DMS153 treated with DMSO at 0.1 percent for 48 hours (cell line): ENCODE measurements around the gene WDR91.
"Not testable (repeated sequence)": the region's sequence is repeated elsewhere in the genome, so short reads cannot be mapped to it uniquely, and the experiment has no call there.

Experiments used
- DNase-seq: peaks from one replicate; lab custom pipeline; 2025; ENCODE audit not compliant: unreplicated experiment; lab: John Stamatoyannopoulos, UW

WDR91 gene

DNA sequence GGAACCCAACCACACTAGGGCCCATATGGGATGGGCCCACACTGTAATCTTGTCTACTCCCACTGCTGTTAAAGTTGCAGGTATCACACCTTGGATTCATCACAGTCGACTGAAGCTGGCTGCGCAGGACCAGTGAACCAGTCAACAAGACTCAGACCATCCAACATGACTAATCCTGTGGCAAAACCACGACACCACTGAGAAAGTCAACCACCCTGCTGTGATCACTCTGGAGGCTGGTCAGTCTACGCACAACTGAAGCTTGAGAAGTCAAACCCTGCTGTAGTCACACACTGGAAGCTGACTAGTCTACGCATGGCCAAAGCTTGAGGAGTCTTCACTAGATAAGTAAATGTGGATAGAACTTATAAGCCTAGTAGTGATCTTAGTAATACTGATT lies 31.2 kb downstream of the WDR91 start:
- DNase-seq: no peak

DNA sequence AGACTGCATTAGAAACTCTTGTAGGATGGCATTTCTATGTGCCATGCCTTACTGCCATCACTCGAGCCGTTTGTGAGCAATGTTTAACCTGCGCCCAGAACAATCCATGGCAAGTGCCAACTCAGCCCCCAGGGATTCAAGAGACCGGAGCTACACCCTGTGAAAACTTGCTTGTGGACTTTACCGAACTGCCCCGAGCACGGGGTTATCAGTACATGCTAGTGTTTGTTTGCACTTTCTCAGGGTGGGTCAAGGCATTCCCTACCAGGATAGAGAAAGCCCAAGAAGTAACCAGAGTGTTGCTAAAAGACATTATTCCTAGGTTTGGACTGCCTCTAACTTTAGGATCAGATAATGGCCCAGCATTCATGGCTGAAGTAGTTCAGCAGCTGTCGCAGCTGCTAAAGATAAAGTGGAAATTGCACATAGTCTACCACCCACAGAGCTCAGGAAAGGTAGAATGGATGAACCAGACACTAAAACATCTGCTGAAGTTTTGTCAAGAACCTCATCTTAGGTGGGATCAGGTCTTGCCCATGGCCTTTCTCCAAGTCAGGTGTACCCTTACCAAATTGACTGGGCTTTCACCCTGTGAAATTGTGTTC lies 31.9 kb downstream of the WDR91 start:
- DNase-seq: no peak

DNA sequence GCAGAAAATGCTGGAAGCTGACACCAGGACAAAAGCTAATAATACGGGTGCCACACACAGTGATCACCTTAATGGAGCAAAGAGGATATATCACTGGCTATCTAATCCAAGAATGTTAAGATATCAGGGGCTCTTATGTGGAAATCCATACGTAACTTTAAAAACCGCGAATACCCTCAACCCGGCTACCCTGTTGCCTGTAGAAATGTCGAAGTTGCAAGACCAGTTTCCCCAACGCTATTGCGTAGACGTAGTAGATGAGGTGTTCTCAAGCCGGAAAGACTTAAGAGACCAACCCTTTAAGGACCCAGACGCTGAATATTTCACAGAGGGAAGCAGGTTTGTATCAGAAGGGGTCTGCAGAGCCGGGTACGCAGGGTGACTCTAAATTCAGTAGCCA lies 33.0 kb downstream of the WDR91 start:
- no peak for DNase-seq

DNA sequence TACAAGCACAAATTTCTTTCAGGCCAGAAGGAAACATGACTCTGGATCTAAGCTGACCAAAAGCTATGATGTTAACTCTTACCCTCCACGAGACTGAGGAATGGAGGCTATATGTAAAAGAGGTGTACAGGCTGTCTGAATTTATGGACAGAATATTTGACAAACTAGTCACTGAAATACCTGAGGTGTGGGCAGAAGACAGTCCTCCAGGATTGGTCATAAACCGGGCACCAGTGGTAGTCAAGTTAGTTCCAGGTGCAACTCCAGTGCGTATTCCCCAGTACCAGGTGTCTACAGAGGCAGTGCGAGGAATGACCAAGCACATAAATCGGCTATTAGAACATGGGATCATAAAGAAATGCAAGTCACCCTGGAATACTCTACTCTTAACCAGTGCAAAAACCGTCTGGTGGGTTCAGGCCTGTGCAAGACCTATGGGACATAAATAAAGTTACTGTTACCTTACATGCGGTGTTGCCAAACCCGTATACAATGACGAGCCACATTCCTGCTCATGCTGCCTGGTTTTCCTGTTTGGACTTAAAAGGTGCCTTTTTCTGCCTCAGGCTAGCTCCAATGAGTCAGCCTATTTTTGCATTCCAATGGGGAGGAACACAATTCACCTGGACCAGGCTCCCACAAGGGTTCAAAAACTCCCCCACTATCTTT lies 34.2 kb downstream of the WDR91 start:
- DNase-seq: no peak

DNA sequence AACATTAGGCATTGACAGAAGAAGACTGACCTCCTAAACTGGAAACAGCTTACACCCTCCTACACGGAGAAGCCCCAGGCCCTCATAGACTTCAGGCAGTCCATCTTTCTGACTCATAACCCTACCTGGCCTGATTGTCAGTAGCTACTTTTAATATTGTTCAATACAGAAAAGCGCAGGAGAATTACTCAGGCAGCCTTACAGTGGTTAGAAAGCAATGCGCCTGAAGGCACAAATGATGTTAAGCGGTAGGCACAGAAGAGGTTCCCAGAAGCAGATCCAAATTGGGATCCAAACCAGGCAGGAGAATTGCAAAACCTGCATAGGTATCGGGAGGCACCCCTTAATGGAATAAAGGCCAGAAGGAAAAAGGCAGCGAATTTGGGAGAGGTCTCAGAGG lies 35.4 kb downstream of the WDR91 start:
- no peak for DNase-seq

DNA sequence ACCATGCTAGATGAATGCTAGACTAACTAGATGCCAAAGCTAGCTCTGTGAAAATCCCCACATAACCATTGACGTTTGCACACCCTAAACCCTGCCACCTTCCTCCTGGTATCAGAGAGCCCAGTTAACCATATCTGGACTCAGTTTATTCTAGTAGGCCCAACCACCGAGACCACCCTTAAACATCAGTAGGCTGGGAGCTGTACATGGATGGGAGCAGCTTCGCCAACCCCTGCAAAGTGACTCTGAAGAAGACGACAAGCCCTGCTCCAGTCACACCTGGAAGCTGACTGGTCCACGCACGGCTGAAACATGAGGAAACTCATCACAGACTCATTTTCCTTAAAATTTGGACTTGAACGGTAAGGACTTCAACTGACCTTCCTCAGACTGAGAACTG lies 36.4 kb downstream of the WDR91 start:
- DNase-seq: no peak

DNA sequence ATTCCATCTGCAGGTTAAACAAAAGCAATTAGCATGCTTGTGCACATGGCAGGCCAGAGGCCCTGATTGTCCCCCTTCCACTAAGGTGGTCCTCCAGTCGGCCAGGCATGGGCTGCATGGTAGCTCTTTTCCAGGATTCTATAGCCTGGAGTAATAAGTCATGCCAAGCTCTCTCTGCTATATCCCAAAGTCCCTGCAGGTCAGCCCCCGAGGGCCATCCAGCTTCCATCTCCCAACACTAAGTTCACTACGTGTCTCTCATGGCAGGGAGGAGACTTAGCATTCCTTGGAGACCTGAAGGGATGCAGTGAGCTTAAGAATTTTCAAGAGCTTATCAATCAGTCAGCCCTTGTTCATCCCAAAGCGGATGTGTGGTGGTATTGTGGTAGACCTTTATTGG lies 37.4 kb downstream of the WDR91 start:
- not testable (repeated sequence) for DNase-seq

DNA sequence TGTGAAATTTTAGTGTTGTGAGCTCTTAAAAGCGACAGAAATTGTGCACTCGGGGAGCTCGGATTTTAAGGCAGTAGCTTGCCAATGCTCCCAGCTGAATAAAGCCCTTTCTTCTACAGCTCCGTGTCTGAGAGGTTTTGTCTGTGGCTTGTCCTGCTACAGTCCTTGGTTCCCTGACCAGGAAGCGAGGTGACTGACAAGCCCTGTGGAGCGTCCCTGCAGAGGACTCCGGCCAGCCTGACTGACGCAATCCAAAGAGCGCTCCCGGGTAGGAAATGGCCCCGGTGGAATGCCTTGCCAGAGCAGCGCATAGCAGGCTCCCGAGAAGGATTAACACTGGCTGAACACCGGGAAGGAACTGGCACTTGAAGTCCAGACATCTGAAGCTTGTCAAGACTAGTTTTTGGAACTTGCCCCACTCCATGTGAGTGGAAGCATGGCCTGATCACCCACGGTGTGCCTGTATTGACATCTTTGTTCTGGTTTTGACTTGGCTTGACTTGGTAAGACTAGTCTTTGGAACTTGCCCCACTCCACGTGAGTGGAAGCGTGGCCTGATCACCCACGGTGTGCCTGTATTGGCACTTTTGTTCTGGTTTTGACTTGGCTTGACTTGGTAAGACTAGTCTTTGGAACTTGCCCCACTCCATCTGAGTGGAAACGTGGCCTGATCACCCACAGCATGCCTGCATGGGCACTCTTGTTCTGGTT lies 39.6 kb downstream of the WDR91 start:
- DNase-seq: not testable (repeated sequence)

DNA sequence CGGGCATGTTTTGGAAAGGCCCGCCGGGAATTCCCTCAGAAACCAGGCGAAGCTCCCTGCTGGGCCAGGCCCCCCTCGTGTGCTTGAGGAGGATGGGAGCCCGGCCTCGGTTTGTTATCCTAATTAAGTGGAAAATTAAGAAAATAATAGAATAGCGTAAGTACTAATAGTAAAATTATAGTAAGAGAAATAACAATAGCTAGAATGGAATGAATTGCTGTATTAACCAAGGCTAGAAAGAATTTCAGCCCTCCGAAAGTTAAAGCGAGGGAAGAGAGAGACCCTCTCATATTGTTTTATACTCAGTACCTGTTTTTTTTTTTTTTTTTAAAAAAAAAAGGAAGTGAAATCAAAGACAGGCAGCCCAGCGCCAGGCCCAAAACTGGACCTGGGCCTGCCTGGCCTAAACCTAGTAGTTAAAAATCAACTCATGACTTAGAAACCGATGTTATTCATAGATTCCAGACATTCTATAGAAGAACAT lies 40.3 kb downstream of the WDR91 start:
- DNase-seq: not testable (repeated sequence)

DNA sequence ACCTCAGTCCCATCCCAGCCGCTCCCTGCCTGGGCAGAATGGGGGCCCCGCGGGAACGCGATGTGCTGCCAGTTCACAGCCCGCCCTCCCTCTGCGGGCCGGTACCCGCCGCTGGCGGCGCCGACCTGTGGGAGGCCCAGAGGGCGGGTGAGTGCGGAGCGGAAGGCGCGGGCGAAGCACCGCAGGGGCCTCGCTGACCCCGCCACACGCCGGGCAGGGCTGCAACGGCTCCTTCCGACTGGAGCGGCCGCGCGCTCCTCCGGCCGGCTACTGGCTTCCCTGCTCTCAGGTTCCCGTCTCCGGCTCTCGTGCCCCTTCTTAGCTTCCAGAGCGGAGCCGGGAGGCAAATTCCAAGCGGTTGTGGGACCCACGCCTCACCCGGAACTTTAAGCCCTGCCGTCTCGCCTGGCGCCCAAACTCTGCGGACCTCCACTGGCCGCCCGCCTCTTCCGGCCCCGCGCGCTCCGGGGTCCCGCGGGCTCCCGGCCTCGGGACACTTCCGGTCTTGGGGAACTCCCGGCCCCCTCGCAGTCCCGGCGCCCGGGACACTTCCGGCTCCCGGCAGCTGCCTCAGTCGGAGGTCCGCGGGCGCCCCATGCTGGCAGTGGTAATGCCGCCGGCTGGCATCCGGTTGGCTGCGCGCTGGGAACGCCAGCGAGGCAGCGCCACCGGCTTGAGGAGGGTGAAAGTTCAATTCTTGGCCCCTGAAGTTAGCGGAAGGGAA lies 40.9 kb downstream of the WDR91 start, which contains the start of gene CYREN:
TSS of gene CYREN (minus strand) at position 434 of the 724 bp plus-strand sequence. CDS start 1,785 bp downstream, outside the sequence.
- DNase-seq: peak; percentile 81

DNA sequence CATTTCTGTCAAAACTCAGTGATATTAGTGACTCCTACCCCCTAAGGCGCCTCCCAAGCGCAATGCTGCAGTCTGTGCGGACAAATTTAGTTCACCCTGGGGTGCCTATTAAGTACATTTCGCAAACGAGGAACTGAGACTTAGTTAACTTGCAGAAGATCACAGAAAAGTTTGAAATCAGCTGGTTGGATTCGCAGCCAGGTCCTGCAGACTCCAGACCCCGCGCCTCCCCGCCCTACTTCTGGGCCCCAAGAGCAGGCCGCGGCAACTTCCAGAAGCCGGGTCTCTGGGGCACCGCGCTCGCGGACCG lies 41.4 kb downstream of the WDR91 start:
- DNase-seq: no peak

DNA sequence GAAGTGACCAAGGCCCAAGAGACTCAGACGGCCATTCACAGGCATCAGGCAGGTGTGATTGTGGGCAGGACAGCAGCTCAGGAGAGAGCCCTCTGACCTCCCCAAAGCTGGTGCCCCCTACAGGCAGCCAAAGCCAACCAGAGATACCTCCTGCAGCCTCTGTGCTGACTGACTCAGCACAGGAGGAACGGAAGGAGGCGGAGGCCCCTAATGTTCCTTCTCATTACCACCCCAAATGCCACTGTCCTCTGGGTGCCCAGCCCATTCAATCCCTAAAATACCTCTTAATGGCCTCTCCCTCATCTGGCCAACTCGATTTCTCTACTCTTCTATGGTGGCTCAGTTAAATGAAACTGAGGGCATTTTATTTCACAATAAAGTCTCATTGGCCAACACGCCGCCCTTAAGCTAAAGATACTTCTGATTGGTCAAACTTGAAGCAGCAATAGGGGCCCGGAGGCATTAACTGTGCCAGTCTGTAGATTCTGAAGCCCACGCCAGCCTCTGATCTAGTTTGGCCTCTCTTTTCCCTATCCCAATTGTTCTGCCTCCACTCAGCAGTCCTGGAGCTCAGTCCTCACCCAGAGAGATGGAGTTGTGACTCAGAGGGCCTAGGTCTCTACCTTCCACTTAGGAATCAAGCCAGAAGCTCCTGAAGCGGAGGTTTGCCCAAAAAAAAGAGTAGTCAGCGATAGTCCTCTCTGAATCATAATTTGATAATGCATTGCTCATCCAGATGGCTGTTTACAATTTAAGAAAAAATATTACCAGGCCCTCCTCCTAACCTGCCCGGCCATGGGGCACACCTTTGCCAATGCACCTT lies 42.0 kb downstream of the WDR91 start:
- no peak for DNase-seq

DNA sequence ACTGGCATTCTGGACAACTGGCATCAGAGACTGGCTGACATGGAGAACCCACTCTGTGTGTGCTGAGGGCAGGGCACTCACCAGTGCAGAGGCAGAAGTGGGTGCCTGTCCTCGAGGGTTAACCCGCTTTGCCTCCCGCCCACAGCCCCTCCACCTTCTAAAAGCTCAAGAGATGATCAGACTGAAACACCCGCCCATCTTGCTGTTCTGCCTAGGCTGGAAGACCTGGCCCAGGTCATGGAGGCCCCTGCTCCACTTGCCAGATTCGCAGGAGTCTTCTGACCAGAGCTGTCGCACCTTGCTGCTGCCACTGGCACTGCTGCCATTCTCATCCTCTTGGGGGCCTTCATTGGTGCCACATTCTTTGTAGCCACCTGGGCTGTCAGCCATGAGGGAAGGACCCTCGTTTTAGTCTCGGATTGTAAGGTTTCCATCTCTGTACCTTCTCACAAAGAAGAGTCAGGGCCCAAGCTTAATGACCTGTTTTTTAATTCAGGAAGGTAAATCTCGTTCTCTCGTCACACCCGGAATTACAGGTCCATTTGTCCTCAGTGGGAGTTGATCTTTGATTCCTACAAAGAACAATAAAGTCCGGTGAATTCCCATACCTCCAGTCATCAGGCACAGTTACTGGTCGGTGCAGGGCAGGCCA lies 42.7 kb downstream of the WDR91 start:
- no peak for DNase-seq

DNA sequence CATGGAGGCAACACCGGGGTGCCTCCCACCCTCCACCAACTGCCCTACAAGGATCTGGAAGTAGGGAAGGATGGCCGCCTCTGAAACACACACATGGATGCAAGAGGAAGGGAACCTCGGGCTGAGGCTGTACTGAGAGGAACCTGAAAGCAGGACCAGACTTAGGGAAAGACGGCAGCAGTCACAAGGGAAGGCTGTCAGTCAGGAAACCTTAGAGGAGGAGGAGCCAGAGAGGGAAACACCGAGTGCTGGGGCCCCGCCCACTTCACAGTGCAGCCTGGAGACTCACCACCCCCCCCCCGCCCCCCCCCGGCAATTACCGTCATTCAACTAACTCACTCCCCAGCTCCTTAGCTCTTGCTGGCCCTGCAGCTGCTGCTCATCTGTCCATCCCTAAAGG lies 43.3 kb downstream of the WDR91 start:
- no peak for DNase-seq

DNA sequence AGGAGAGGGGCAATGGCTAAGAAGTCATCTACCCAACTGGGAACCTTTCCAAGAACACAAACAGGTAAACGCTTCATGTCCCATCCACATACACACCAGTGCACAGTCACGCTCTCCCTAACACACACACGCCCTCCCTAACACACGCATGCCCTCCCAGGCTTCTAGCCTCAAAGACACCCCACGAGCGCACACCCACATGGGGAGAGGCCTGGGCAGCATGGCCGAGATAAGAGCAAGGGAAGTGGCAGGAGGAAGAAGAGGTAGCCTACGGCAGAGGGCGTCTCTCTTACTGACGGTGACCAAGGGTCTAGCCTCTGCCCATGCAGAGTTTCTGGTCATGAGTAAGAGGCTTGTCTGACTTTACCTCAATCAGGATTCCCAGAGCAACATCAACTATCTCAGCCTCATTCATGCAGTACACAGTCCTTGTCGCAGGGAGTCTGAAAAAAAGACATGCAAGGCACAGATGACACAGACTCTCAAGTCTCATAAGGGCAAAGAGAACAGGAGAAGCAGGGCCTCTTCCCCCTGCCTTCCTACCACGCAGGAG lies 43.9 kb downstream of the WDR91 start:
- DNase-seq: no peak

DNA sequence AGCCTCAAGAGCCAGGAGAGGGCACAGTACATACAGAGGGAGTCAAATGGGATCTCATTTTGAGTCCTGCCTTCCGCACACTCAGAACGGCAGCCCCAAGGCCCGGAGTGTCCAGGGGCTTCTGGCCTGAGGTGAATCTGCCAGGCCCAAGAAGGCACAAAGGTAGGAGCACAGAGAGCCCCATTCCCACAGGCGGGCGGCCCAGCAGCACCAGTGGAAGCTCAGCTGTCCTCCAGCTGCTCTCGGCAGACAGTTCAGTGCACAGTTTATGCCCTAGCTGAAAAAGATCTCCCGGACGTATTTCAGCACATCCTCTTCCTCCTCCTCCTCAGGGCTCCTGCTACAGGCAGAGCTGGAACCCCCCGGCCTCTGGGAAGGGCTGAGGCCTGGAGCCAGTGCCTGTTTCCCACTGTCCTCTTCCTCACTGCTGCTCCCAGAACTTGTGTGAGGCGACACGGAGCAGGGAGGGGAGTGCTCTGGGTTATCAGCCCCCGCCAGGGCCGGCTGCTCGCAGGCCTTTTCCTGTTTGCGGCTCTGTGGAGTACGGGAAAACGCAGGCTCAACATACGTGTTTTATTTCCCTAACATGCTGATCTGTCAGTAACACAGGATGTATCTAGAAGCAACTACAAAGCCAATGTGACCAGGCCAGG lies 44.9 kb downstream of the WDR91 start:
- no peak for DNase-seq

DNA sequence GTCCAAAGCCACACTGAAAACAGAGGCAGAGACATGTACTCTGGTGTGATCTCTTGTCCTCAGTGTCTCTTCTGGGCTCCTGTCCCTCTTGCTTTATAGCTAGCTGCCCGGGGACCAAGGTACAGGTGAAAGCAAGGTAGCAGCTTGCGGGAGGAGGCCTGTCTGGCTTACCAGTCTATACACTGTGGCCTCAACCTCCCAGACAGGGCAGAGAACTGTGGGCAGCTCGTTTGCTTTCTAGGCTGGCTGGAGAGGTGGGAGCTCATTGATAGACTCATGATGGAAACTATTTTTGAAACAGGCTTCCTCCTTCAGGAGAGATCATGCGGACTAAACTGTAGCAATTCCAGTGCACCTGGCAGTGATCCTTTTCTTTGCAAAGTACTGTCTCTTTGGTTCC lies 45.5 kb downstream of the WDR91 start:
- DNase-seq: no peak

DNA sequence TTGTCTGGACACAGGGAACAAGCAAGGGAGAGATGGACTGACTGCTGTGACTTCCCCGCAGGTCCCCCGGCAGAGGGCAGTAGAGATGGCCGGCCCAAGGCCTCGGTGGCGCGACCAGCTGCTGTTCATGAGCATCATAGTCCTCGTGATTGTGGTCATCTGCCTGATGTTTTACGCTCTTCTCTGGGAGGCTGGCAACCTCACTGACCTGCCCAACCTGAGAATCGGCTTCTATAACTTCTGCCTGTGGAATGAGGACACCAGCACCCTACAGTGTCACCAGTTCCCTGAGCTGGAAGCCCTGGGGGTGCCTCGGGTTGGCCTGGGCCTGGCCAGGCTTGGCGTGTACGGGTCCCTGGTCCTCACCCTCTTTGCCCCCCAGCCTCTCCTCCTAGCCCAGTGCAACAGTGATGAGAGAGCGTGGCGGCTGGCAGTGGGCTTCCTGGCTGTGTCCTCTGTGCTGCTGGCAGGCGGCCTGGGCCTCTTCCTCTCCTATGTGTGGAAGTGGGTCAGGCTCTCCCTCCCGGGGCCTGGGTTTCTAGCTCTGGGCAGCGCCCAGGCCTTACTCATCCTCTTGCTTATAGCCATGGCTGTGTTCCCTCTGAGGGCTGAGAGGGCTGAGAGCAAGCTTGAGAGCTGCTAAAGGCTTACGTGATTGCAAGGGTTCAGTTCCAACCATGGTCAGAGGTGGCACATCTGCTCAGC lies 46.8 kb downstream of the WDR91 start:
- DNase-seq: no peak
